ENCODE results near the gene PCDH1. TPM values are rescaled to one million over a fixed set of nuclear protein-coding genes. Genes with fewer than 3 reads are reported as not detected.
A peak's percentile ranks its signal among the peaks of the same experiment; 100 is the strongest.

Gene PCDH1
- total RNA-seq, 1 donor from 2014 or later, result 5.4 TPM

- H3K9me3 Mint-ChIP-seq, result no peaks in the 10 kb centered on the region
- no peak for DNase-seq (ENCODE audit: low spot score in 2 of 2, unreplicated experiment in 2 of 2)
- no peak overlapping the region for H3K27ac Mint-ChIP-seq
- peaks cover 48% of the 10 kb centered on the region for H3K27me3 Mint-ChIP-seq (ENCODE audit: low read depth)
- no peak for TF ChIP-seq CTCF (IDR thresholded peaks at IDR 0.05; ENCODE audit: unreplicated experiment)
- H3K36me3 Mint-ChIP-seq, result no peaks in the 10 kb centered on the region
- H3K4me3 Mint-ChIP-seq, result no peak overlapping the region
- H3K4me1 Mint-ChIP-seq, result peaks cover 47% of the 10 kb centered on the region
Observed at GRCh38 chr5:141870871-141871270, 7.3 kb downstream of the PCDH1 start.

- Mint-ChIP-seq H3K36me3 (no peaks in the 10 kb centered on the region), H3K4me1 (peaks cover 48% of the 10 kb centered on the region), H3K9me3 (no peaks in the 10 kb centered on the region), H3K27me3 (ENCODE audit: low read depth) (peaks cover 41% of the 10 kb centered on the region), H3K4me3 (no peak overlapping the region), H3K27ac (no peak overlapping the region)
- no peak for TF ChIP-seq CTCF (IDR thresholded peaks at IDR 0.05; ENCODE audit: unreplicated experiment)
- DNase-seq (ENCODE audit: low spot score in 2 of 2, unreplicated experiment in 2 of 2), result no peak
Observed at GRCh38 chr5:141870228-141870627, 8.0 kb downstream of the PCDH1 start.

- Mint-ChIP-seq H3K27ac (no peak overlapping the region), H3K4me1 (peaks cover 45% of the 10 kb centered on the region), H3K9me3 (no peaks in the 10 kb centered on the region), H3K27me3 (ENCODE audit: low read depth) (peaks cover 34% of the 10 kb centered on the region), H3K4me3 (no peak overlapping the region), H3K36me3 (no peaks in the 10 kb centered on the region)
- no peak for TF ChIP-seq CTCF (IDR thresholded peaks at IDR 0.05; ENCODE audit: unreplicated experiment)
- no peak for DNase-seq (ENCODE audit: low spot score in 2 of 2, unreplicated experiment in 2 of 2)
Observed at GRCh38 chr5:141869514-141869913, 8.7 kb downstream of the PCDH1 start.

GRCh38 chr5:141869040-141869439 lies 9.2 kb downstream of the PCDH1 start:
- Mint-ChIP-seq H3K4me3 (no peak overlapping the region), H3K27ac (no peak overlapping the region), H3K9me3 (no peaks in the 10 kb centered on the region), H3K36me3 (no peaks in the 10 kb centered on the region), H3K4me1 (peaks cover 43% of the 10 kb centered on the region), H3K27me3 (ENCODE audit: low read depth) (peaks cover 29% of the 10 kb centered on the region)
- TF ChIP-seq CTCF (IDR thresholded peaks at IDR 0.05; ENCODE audit: unreplicated experiment), result no peak
- no peak for DNase-seq (ENCODE audit: low spot score in 2 of 2, unreplicated experiment in 2 of 2)

- DNase-seq (ENCODE audit: low spot score in 2 of 2, unreplicated experiment in 2 of 2), result no peak
- Mint-ChIP-seq H3K9me3 (no peaks in the 10 kb centered on the region), H3K27me3 (ENCODE audit: low read depth) (peaks cover 24% of the 10 kb centered on the region), H3K36me3 (no peaks in the 10 kb centered on the region), H3K4me1 (peaks cover 38% of the 10 kb centered on the region), H3K4me3 (no peak overlapping the region), H3K27ac (no peak overlapping the region)
- no peak for TF ChIP-seq CTCF (IDR thresholded peaks at IDR 0.05; ENCODE audit: unreplicated experiment)
Observed at GRCh38 chr5:141868541-141868940, 9.7 kb downstream of the PCDH1 start.

GRCh38 chr5:141867651-141868050 lies 10.6 kb downstream of the PCDH1 start:
- Mint-ChIP-seq H3K4me3 (no peak overlapping the region), H3K27me3 (ENCODE audit: low read depth) (peaks cover 21% of the 10 kb centered on the region), H3K4me1 (peaks cover 36% of the 10 kb centered on the region), H3K36me3 (no peaks in the 10 kb centered on the region), H3K27ac (peak overlapping the region; percentile 76), H3K9me3 (no peaks in the 10 kb centered on the region)
- DNase-seq (ENCODE audit: low spot score in 2 of 2, unreplicated experiment in 2 of 2), result peak in 1 of 2 experiments; percentile 55
- no peak for TF ChIP-seq CTCF (IDR thresholded peaks at IDR 0.05; ENCODE audit: unreplicated experiment)

Data from mesothelial cell of epicardium (in vitro differentiated cells).